AG04449 (cell line): Measurements from ENCODE around the gene WFIKKN1.

Experiments used
- CTCF ChIA-PET: fragments of 350-600 bp; formaldehyde crosslinking; extraction: SDS; loops from one replicate; lab custom pipeline; 2021; ENCODE audit warnings: antibody characterized with exemption; lab: Yijun Ruan, JAX
- POLR2A ChIA-PET: fragments of 400-600, 350-600 bp; formaldehyde crosslinking; extraction: SDS; loops from one replicate; lab custom pipeline; 2020; ENCODE audit warnings: antibody characterized with exemption, inconsistent platforms; lab: Yijun Ruan, JAX
- DNase-seq: peaks from one replicate; pipeline ENCODE4 v3.0.0-alpha.2; 2010; ENCODE audit warnings: low read depth, low spot score
- H3K4me3 ChIP-seq: 2 replicates; pipeline ENCODE4 v1.5.1; 2011; ENCODE audit warnings: low read depth, mild to moderate bottlenecking, control low read depth, low read length
- TF ChIP-seq, protein P1 (sequence below): IDR thresholded peaks from one replicate; pipeline ENCODE4 v1.5.1; 2011; ENCODE audit warnings: mild to moderate bottlenecking, moderate library complexity, low read length, control low read depth, inconsistent platforms; ENCODE audit not compliant: insufficient read depth; ENCODE audit errors: missing control alignments

Gene WFIKKN1

DNA sequence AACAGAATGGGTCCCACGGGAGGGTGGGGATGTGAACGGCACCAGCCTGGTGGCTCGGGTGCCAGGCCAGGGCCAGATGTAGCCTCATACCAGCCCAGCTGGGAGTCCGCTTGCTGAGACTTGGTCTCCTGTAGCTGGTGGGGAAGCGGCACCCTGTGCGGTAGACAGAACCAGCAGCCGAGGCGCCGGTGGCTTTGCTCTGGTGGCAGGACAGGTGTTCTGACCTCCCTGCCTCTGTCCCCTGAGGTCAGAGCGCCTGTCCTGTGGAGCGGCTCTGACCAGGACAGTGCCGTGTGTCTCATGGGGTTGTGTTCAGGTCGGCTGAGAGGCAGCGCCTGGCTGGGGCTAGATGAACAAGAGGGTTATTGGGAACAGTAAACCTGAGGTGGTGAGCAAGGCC lies 20.8 kb upstream of the WFIKKN1 start:
- no peak for DNase-seq
- H3K4me3 ChIP-seq: no peak overlapping the region
- ChIA-PET CTCF (interaction anchor here (1.5 to 1.8 kb wide), 2 partner anchors 12 to 30 kb away, joined by 4 read pairs; no protein-coding TSS in a partner anchor), POLR2A (no interaction called here)
- TF ChIP-seq, protein P1, sequence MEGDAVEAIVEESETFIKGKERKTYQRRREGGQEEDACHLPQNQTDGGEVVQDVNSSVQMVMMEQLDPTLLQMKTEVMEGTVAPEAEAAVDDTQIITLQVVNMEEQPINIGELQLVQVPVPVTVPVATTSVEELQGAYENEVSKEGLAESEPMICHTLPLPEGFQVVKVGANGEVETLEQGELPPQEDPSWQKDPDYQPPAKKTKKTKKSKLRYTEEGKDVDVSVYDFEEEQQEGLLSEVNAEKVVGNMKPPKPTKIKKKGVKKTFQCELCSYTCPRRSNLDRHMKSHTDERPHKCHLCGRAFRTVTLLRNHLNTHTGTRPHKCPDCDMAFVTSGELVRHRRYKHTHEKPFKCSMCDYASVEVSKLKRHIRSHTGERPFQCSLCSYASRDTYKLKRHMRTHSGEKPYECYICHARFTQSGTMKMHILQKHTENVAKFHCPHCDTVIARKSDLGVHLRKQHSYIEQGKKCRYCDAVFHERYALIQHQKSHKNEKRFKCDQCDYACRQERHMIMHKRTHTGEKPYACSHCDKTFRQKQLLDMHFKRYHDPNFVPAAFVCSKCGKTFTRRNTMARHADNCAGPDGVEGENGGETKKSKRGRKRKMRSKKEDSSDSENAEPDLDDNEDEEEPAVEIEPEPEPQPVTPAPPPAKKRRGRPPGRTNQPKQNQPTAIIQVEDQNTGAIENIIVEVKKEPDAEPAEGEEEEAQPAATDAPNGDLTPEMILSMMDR: no peak

GRCh38 chr16:610513-611381 lies 20.0 kb upstream of the WFIKKN1 start:
- CTCF ChIA-PET: interaction anchor here (1.5 to 1.8 kb wide), 2 partner anchors 12 to 31 kb away, joined by 4 read pairs; no protein-coding TSS in a partner anchor
- POLR2A ChIA-PET: no interaction called here
- no peak for DNase-seq
- TF ChIP-seq, protein P1: peak; percentile 19
- H3K4me3 ChIP-seq: no peak overlapping the region

- ChIA-PET POLR2A (no interaction called here), CTCF (no interaction called here)
- H3K4me3 ChIP-seq: no peak overlapping the region
- TF ChIP-seq, protein P1: no peak
- DNase-seq: no peak
These were observed 15.7 kb upstream of the WFIKKN1 start for GRCh38 chr16:615122-615521.

GRCh38 chr16:616733-617586 lies 13.8 kb upstream of the WFIKKN1 start:
- ChIA-PET CTCF (no interaction called here), POLR2A (no interaction called here)
- no peak for DNase-seq
- TF ChIP-seq, protein P1: no peak
- no peak overlapping the region for H3K4me3 ChIP-seq

- TF ChIP-seq, protein P1: no peak
- ChIA-PET CTCF (no interaction called here), POLR2A (no interaction called here)
- no peak for DNase-seq
- no peak overlapping the region for H3K4me3 ChIP-seq
These were observed 12.9 kb upstream of the WFIKKN1 start for GRCh38 chr16:617855-618254.
